ENCODE data around the gene WHAMM.

GRCh38 chr15:82847703-82848102, 38.3 kb downstream of the WHAMM start:
- TF ChIP-seq, protein P1, sequence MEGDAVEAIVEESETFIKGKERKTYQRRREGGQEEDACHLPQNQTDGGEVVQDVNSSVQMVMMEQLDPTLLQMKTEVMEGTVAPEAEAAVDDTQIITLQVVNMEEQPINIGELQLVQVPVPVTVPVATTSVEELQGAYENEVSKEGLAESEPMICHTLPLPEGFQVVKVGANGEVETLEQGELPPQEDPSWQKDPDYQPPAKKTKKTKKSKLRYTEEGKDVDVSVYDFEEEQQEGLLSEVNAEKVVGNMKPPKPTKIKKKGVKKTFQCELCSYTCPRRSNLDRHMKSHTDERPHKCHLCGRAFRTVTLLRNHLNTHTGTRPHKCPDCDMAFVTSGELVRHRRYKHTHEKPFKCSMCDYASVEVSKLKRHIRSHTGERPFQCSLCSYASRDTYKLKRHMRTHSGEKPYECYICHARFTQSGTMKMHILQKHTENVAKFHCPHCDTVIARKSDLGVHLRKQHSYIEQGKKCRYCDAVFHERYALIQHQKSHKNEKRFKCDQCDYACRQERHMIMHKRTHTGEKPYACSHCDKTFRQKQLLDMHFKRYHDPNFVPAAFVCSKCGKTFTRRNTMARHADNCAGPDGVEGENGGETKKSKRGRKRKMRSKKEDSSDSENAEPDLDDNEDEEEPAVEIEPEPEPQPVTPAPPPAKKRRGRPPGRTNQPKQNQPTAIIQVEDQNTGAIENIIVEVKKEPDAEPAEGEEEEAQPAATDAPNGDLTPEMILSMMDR (conservative IDR thresholded peaks at IDR 0.05; ENCODE audit: low read length): no peak
- no peak for TF ChIP-seq EZH2phosphoT487 (IDR thresholded peaks at IDR 0.05; ENCODE audit: borderline replicate concordance, low read depth, low read length)
